ENCODE measurements around the gene DCP1B.

DNA sequence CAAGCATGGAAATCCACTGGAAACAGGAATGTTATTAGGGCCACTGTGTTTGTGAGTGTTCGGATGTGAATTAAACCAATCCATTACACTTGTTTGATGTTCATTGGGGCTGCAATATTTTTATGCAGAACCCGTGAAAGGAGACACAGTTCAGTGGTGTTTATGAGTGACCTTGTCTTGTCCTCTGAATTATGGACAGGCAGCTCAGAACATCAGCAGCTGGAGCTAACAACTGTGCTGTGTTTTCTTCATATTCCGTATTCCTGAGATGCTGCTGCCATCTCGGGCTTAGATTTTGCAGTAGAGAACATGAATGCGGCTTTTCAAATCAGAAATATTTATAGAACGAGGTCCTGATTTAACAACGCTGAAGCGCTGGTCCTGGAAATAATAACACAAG is 28.2 kb upstream of the DCP1B start:
- TF ChIP-seq CTCF (IDR thresholded peaks at IDR 0.05; ENCODE audit: poor library complexity, severe bottlenecking) (no peak), POLR2AphosphoS5 (IDR thresholded peaks at IDR 0.05) (no peak), REST (IDR thresholded peaks at IDR 0.05; ENCODE audit: borderline replicate concordance) (no peak), MXI1 (conservative IDR thresholded peaks at IDR 0.05; ENCODE audit: poor library complexity, severe bottlenecking) (no peak), EP300 (conservative IDR thresholded peaks at IDR 0.05; ENCODE audit: poor library complexity, severe bottlenecking) (no peak), TAF1 (IDR thresholded peaks at IDR 0.05; ENCODE audit: low read depth) (no peak), EZH2 (IDR thresholded peaks at IDR 0.05; ENCODE audit: borderline replicate concordance, insufficient read depth, low read length, poor library complexity, severe bottlenecking) (no peak), SMC3 (conservative IDR thresholded peaks at IDR 0.05; ENCODE audit: poor library complexity) (no peak)

Measured in neural cell (in vitro differentiated cells).